ENCODE data around the gene TPRX1.

- no peak for TF ChIP-seq EZH2 (IDR thresholded peaks at IDR 0.05)
- TF ChIP-seq POLR2AphosphoS5 (IDR thresholded peaks at IDR 0.05; ENCODE audit: borderline replicate concordance, low read depth, low read length), result no peak
- TF ChIP-seq FOXP2 (optimal IDR thresholded peaks at IDR 0.05; ENCODE audit: control extremely low read depth, extremely low read length, insufficient read depth), result no peak
Observed at GRCh38 chr19:47794526-47794925, 9.8 kb downstream of the TPRX1 start.

Measured in SK-N-MC (cell line).